ENCODE data around the gene FBXL16. TPM values are rescaled to one million over a fixed set of nuclear protein-coding genes. Genes with fewer than 3 reads are reported as not detected.

FBXL16 gene
- total and polyA plus RNA-seq, 2 of the 13 experiments (the other 11 are each of a cell fraction or from before 2014, with no cell fraction given): 0.22 to 2.0 TPM

- peak; percentile 99 for TF ChIP-seq ZNF800 (CRISPR knock-in tag; IDR thresholded peaks at IDR 0.05)
- no peak for TF ChIP-seq PCBP2 (optimal IDR thresholded peaks at IDR 0.05; ENCODE audit: low read depth, low read length, poor library complexity, severe bottlenecking)
- peak; percentile 71 for TF ChIP-seq TFDP1 (CRISPR knock-in tag; IDR thresholded peaks at IDR 0.05; ENCODE audit: borderline replicate concordance)
- no peak for TF ChIP-seq KDM5A (IDR thresholded peaks at IDR 0.05; ENCODE audit: borderline replicate concordance, low read length)
- 0 out of 2 replicates have a peak, but pooled peaks have one; percentile 26 for TF ChIP-seq ZNF143 (CRISPR knock-in tag; IDR thresholded peaks at IDR 0.05)
- TF ChIP-seq MTERF4 (CRISPR knock-in tag; IDR thresholded peaks at IDR 0.05): peak; percentile 52
- no peak for TF ChIP-seq ZNF740 (CRISPR knock-in tag; IDR thresholded peaks at IDR 0.05)
- no peak for TF ChIP-seq SSRP1 (CRISPR knock-in tag; IDR thresholded peaks at IDR 0.05)
- TF ChIP-seq ZNF773 (CRISPR knock-in tag; IDR thresholded peaks at IDR 0.05; ENCODE audit: borderline replicate concordance): no peak
- TF ChIP-seq BORCS8-MEF2B (CRISPR knock-in tag; IDR thresholded peaks at IDR 0.05): peak; percentile 64; the same call in 1 of the 2 replicates
- TF ChIP-seq LRRFIP1 (CRISPR knock-in tag; conservative IDR thresholded peaks at IDR 0.05): no peak
- 0 out of 2 replicates have a peak, but pooled peaks have one; percentile 76 for TF ChIP-seq ZIK1 (CRISPR knock-in tag; IDR thresholded peaks at IDR 0.05; ENCODE audit: borderline replicate concordance, low read depth)
- TF ChIP-seq ZGPAT (CRISPR knock-in tag; IDR thresholded peaks at IDR 0.05): peak; percentile 59; the same call in 1 of the 2 replicates
- TF ChIP-seq RBFOX2 (IDR thresholded peaks at IDR 0.05; ENCODE audit: low read depth, low read length): peak; percentile 63; the same call in 1 of the 2 replicates
- TF ChIP-seq ZNF839 (CRISPR knock-in tag; IDR thresholded peaks at IDR 0.05; ENCODE audit: borderline replicate concordance): 0 out of 2 replicates have a peak, but pooled peaks have one; percentile 80
- TF ChIP-seq PHF5A (CRISPR knock-in tag; IDR thresholded peaks at IDR 0.05; ENCODE audit: low read depth, unreplicated experiment): no peak
- no peak for TF ChIP-seq GLMP (CRISPR knock-in tag; IDR thresholded peaks at IDR 0.05; ENCODE audit: borderline replicate concordance)
- no peak for TF ChIP-seq GTF3A (CRISPR knock-in tag; conservative IDR thresholded peaks at IDR 0.05)
Observed at GRCh38 chr16:695355-696089, 10.1 kb downstream of the FBXL16 start (continued).
